Calu3 (cell line): ENCODE data around the gene COL6A2. TPM values are rescaled to one million over a fixed set of nuclear protein-coding genes. Genes with fewer than 3 reads are reported as not detected.
"Not testable (repeated sequence)": the region's sequence is repeated elsewhere in the genome, so short reads cannot be mapped to it uniquely, and the experiment has no call there.

ENCODE experiments used
- BruUV-seq: library from RNA; stranded (reverse); fragments of 400-500 nt; replicated peaks from 2 replicates; lab custom pipeline; 2021; lab: Mats Ljungman, UMichigan
- CTCF ChIA-PET: fragments of 300-600 bp; sonication (Branson Sonifier 250); formaldehyde crosslinking; loops from one replicate; lab custom pipeline; 2022; ENCODE audit warnings: antibody characterized with exemption; lab: Charles Lee
- DNase-seq: peaks from one replicate; pipeline ENCODE4 v3.0.0; 2022
- H3K27ac Mint-ChIP-seq: one replicate; pipeline ENCODE4 v1.8.0; 2022; ENCODE audit warnings: mixed read lengths; ENCODE audit not compliant: unreplicated experiment
- H3K27me3 Mint-ChIP-seq: one replicate; pipeline ENCODE4 v1.8.0; 2022; ENCODE audit warnings: mixed read lengths; ENCODE audit not compliant: unreplicated experiment
- H3K36me3 Mint-ChIP-seq: one replicate; pipeline ENCODE4 v1.8.0; 2022; ENCODE audit warnings: mild to moderate bottlenecking, moderate library complexity, mixed read lengths; ENCODE audit not compliant: insufficient read depth, unreplicated experiment
- H3K4me1 Mint-ChIP-seq: one replicate; pipeline ENCODE4 v1.8.0; 2022; ENCODE audit warnings: mild to moderate bottlenecking, low read depth, mixed read lengths; ENCODE audit not compliant: unreplicated experiment
- H3K4me3 Mint-ChIP-seq: one replicate; pipeline ENCODE4 v1.8.0; 2022; ENCODE audit warnings: mild to moderate bottlenecking, low read depth, moderate library complexity, mixed read lengths; ENCODE audit not compliant: unreplicated experiment
- H3K9me3 Mint-ChIP-seq: one replicate; pipeline ENCODE4 v1.8.0; 2022; ENCODE audit warnings: low read depth, mixed read lengths; ENCODE audit not compliant: unreplicated experiment
- intact Hi-C: fragments of 100-400 bp; cut with micrococcal nuclease; formaldehyde crosslinking; loops from one replicate; pipeline ENCODE4 v1.10.0; 2022; ENCODE audit not compliant: unreplicated experiment
- total RNA-seq: library from RNA; stranded (reverse); gene quantifications from 2 replicates; pipeline ENCODE4 v1.2.3, GENCODE V29; 2022
- TF ChIP-seq, protein P1 (sequence below): fragments of 200-600 bp; IDR thresholded peaks from one replicate; pipeline ENCODE4 v1.8.0; 2022; ENCODE audit warnings: antibody characterized with exemption; ENCODE audit not compliant: unreplicated experiment

Gene COL6A2
- total RNA-seq, 1 experiment from 2014 or later, result 3.4 TPM

DNA sequence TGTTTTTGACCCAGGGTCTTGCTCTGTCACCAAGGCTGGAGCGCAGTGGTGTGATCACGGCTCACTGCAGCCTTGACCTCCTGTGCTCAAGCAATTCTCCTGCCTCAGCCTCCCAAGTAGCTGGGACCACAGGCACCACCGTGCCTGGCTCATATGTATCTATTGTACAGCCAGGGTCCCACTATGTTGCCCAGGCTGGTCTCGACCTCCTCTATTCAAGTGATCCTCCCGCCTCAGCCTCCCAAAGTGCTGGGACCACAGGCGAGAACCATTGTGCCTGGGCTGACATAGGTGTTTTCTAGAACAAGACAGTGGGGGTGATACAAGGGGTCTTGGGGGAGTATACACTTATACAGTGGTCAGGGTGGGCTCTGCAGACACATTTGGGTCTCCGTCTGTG lies 40.0 kb downstream of the COL6A2 start:
- no peaks in the 10 kb centered on the region for H3K36me3 Mint-ChIP-seq
- BruUV-seq, result no TSS peak
- intact Hi-C loops, result no loop called here
- no peaks in the 10 kb centered on the region for H3K4me1 Mint-ChIP-seq
- H3K4me3 Mint-ChIP-seq, result no peak overlapping the region
- peaks cover 15% of the 10 kb centered on the region for H3K27me3 Mint-ChIP-seq
- H3K27ac Mint-ChIP-seq, result no peak overlapping the region
- DNase-seq, result no peak
- TF ChIP-seq, protein P1, sequence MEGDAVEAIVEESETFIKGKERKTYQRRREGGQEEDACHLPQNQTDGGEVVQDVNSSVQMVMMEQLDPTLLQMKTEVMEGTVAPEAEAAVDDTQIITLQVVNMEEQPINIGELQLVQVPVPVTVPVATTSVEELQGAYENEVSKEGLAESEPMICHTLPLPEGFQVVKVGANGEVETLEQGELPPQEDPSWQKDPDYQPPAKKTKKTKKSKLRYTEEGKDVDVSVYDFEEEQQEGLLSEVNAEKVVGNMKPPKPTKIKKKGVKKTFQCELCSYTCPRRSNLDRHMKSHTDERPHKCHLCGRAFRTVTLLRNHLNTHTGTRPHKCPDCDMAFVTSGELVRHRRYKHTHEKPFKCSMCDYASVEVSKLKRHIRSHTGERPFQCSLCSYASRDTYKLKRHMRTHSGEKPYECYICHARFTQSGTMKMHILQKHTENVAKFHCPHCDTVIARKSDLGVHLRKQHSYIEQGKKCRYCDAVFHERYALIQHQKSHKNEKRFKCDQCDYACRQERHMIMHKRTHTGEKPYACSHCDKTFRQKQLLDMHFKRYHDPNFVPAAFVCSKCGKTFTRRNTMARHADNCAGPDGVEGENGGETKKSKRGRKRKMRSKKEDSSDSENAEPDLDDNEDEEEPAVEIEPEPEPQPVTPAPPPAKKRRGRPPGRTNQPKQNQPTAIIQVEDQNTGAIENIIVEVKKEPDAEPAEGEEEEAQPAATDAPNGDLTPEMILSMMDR, result no peak
- CTCF ChIA-PET, result no interaction called here
- H3K9me3 Mint-ChIP-seq, result no peaks in the 10 kb centered on the region

DNA sequence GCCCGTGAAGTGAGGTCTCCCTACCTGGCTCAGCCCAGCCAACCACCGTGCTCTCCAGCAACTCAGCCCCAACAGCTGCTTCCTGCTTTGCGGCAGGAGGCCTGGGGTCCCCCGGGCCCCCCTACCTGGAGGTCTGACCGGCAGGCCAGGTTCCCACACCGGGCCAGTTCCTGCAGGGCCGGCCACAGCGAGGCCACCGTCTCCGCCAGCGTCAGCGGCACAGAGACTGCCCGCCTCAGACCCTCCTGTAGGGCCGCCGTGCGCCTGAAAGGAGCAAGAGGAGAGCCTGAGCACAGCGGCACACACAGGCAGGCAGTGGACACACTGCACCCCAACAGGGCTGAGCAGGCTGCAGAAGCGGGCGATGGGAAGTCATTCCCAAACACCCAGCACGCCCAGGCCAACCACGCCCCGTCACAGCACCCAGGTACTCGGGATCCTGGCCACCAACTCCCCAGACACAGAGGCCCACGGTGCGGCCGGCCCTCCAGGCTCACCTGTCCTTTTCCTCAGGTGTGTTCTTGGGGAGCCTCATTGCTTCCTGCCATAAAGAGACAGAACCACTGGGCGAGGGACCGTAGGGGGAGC lies 40.6 kb downstream of the COL6A2 start:
- no TSS peak for BruUV-seq
- H3K27me3 Mint-ChIP-seq, result peaks cover 15% of the 10 kb centered on the region
- CTCF ChIA-PET, result no interaction called here
- H3K27ac Mint-ChIP-seq, result no peak overlapping the region
- no peak overlapping the region for H3K4me3 Mint-ChIP-seq
- H3K36me3 Mint-ChIP-seq, result peaks cover under 1% of the 10 kb centered on the region
- no peak for DNase-seq
- intact Hi-C loops, result no loop called here
- no peaks in the 10 kb centered on the region for H3K9me3 Mint-ChIP-seq
- peaks cover under 1% of the 10 kb centered on the region for H3K4me1 Mint-ChIP-seq
- TF ChIP-seq, protein P1, result no peak

DNA sequence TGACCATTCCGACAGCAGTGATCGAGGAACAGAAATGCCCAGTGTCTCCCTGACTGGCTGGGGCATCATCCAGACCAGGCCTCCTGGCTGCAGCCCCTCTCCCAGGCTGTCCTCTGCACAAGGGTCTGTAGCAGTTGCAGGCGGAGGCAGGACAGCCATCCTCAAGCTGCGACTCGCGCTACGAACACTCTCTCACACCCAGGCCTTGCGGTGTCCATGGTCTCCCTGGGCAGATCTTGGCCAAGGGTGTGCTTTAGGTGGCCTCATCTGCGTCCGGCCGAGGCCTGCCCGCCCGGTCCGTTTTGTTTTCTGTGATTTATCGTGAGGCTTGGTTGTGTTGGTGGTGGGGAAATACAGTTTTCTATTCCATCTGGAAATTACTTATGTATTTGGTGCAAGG lies 41.8 kb downstream of the COL6A2 start:
- intact Hi-C loops, result loop anchor here (10.0 kb wide), 1 partner anchor 85 kb away; the partner anchor contains the start of gene LSS
- peaks cover 8% of the 10 kb centered on the region for H3K36me3 Mint-ChIP-seq
- peaks cover 11% of the 10 kb centered on the region for H3K4me1 Mint-ChIP-seq
- no peak overlapping the region for H3K4me3 Mint-ChIP-seq
- H3K27ac Mint-ChIP-seq, result no peak overlapping the region
- no TSS peak for BruUV-seq
- no peaks in the 10 kb centered on the region for H3K9me3 Mint-ChIP-seq
- TF ChIP-seq, protein P1, result no peak
- peaks cover 15% of the 10 kb centered on the region for H3K27me3 Mint-ChIP-seq
- CTCF ChIA-PET, result no interaction called here
- no peak for DNase-seq

DNA sequence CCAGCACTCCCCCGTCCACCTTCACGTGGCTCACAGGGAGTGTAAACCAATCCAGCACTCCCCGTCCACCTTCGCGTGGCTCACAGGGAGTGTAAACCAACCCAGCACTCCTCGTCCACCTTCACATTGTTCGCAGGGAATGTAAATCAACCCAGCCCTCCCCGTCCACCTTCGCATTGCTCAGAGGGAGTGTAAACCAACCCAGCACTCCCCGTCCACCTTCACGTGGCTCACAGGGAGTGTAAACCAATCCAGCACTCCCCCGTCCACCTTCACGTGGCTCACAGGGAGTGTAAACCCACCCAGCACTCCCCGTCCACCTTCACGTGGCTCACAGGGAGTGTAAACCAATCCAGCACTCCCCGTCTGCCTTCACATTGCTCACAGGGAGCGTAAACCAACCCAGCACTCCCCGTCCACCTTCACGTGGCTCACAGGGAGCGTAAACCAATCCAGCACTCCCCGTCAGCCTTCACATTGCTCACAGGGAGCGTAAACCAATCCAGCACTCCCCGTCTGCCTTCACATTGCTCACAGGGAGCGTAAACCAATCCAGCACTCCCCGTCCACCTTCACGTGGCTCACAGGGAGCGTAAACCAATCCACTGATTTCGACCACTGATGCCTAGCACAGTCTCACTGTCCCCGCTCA lies 42.6 kb downstream of the COL6A2 start:
- intact Hi-C loops, result loop anchor here (10.0 kb wide), 1 partner anchor 84 kb away; the partner anchor contains the start of gene LSS
- H3K9me3 Mint-ChIP-seq, DNase-seq, H3K4me3 Mint-ChIP-seq, BruUV-seq, CTCF ChIA-PET, H3K36me3 Mint-ChIP-seq, H3K27ac Mint-ChIP-seq: not testable (repeated sequence)
- Mint-ChIP-seq H3K4me1 (peaks cover 11% of the 10 kb centered on the region), H3K27me3 (peaks cover 15% of the 10 kb centered on the region)
